Colonic mucosa (tissue), 4 donors: ENCODE results near the gene ASPRV1. TPM values are rescaled to one million over a fixed set of nuclear protein-coding genes. Genes with fewer than 3 reads are reported as not detected.

ENCODE experiments used
- DNase-seq: peaks from one replicate; pipeline ENCODE4 v3.0.0-alpha.2; 2020
- H3K27ac ChIP-seq: fragments of 200-600 bp; one replicate; pipeline ENCODE4 v1.8.0; 2021
- H3K27me3 ChIP-seq: fragments of 200-600 bp; one replicate; pipeline ENCODE4 v1.8.0; 2021
- H3K36me3 ChIP-seq: fragments of 200-600 bp; one replicate; pipeline ENCODE4 v1.8.0; 2021
- H3K4me1 ChIP-seq: fragments of 200-600 bp; one replicate; pipeline ENCODE4 v1.8.0; 2021; ENCODE audit warnings: mild to moderate bottlenecking
- H3K4me3 ChIP-seq: fragments of 200-600 bp; one replicate; pipeline ENCODE4 v1.8.0; 2021
- H3K9ac ChIP-seq, 2 donors: one replicate each; pipeline ENCODE4 v1.7.0; 2013; ENCODE audit warnings: control low read depth in 2 of 2, low read depth in 2 of 2, low read length in 2 of 2
- H3K9me3 ChIP-seq: fragments of 200-600 bp; one replicate; pipeline ENCODE4 v1.8.0; 2021
- intact Hi-C: fragments of 100-400 bp; cut with DNase I; formaldehyde crosslinking; loops from one replicate; pipeline ENCODE4 v1.14.1; 2022
- total RNA-seq, 2 donors: library from RNA; stranded (reverse); fragmentation: NEBNext Ultra II Directional in 1 of 2; extraction: Animal tissue kit (Norgen Biotek cat#: 25700) in 1 of 2; gene quantifications; one replicate each; pipeline ENCODE4 v1.2.1, GENCODE V29; 2021
- TF ChIP-seq, protein P1 (sequence below): fragments of 200-600 bp; IDR thresholded peaks from one replicate; pipeline ENCODE4 v1.8.0; 2022; ENCODE audit warnings: antibody characterized with exemption, mild to moderate bottlenecking
- donor health status: healthy.
- donor health status: DM: no; HTN: no; CAD: no.
- donor health status: DM: no; HTN: no; CAD: no.

ASPRV1 gene
- total RNA-seq, 2 donors from 2014 or later = 0.40 to 0.82 TPM

DNA sequence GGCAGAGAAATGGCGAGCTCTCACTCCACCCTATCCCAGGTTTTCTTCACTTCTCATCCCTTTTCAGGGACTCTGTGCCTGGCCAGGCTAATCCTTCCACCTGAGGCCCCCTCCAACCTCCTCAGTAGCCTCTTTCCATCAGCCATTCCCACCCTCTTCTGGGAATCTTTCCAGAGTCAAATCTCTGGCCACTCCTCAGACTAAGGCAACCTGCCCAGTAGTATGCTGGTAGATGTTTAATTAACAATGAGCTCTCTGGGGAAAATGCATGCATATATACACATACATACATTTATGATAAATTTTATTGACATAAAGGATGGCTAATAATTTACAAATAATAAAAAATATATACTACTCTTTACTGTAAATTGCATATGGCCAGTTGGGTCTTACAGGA, 11.4 kb upstream of the ASPRV1 start:
- Histone ChIP-seq H3K9me3 (no peaks in the 10 kb centered on the region), H3K4me3 (no peak overlapping the region), H3K27ac (no peak overlapping the region), H3K36me3 (no peaks in the 10 kb centered on the region), H3K9ac (no peak overlapping the region), H3K27me3 (no peaks in the 10 kb centered on the region), H3K4me1 (no peaks in the 10 kb centered on the region)
- TF ChIP-seq, protein P1, sequence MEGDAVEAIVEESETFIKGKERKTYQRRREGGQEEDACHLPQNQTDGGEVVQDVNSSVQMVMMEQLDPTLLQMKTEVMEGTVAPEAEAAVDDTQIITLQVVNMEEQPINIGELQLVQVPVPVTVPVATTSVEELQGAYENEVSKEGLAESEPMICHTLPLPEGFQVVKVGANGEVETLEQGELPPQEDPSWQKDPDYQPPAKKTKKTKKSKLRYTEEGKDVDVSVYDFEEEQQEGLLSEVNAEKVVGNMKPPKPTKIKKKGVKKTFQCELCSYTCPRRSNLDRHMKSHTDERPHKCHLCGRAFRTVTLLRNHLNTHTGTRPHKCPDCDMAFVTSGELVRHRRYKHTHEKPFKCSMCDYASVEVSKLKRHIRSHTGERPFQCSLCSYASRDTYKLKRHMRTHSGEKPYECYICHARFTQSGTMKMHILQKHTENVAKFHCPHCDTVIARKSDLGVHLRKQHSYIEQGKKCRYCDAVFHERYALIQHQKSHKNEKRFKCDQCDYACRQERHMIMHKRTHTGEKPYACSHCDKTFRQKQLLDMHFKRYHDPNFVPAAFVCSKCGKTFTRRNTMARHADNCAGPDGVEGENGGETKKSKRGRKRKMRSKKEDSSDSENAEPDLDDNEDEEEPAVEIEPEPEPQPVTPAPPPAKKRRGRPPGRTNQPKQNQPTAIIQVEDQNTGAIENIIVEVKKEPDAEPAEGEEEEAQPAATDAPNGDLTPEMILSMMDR = no peak
- no peak for DNase-seq
- intact Hi-C loops = no loop called here

DNA sequence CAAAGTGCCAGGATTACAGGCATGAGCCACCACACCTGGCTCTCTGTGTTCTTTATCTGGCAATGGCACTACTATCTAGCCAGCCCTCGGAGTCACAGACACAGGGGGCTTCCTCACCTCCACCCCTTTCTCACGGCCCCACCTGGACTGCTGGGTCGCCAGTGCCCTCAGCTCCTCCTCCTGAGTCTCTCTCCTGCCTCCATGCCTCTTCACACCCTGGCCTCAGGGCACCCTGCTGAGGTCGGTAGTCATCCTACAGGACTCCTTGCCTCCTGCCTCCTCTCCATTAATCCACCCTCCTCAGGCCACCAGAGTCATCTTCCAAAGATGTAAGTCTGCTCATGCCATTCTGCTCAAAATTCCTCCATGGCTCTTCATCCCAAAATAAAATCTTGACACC, 8.6 kb upstream of the ASPRV1 start:
- Histone ChIP-seq H3K9me3 (no peaks in the 10 kb centered on the region), H3K27me3 (no peaks in the 10 kb centered on the region), H3K9ac (no peak overlapping the region), H3K36me3 (no peaks in the 10 kb centered on the region), H3K4me1 (no peaks in the 10 kb centered on the region), H3K4me3 (no peak overlapping the region), H3K27ac (no peak overlapping the region)
- TF ChIP-seq, protein P1 = no peak
- intact Hi-C loops = no loop called here
- DNase-seq = no peak

- no peaks in the 10 kb centered on the region for H3K9me3 ChIP-seq
- TF ChIP-seq, protein P1 = no peak
Observed at GRCh38 chr2:69969126-69969983, 7.9 kb upstream of the ASPRV1 start.

GRCh38 chr2:69968609-69969008, 7.2 kb upstream of the ASPRV1 start:
- intact Hi-C loops = no loop called here
- Histone ChIP-seq H3K9me3 (no peaks in the 10 kb centered on the region), H3K4me3 (no peak overlapping the region), H3K36me3 (no peaks in the 10 kb centered on the region), H3K27ac (no peak overlapping the region), H3K4me1 (peaks cover 2% of the 10 kb centered on the region), H3K27me3 (no peaks in the 10 kb centered on the region), H3K9ac (no peak overlapping the region)
- TF ChIP-seq, protein P1 = no peak
- no peak for DNase-seq

More at GRCh38 chr2:69969126-69969983, 7.9 kb upstream of the ASPRV1 start:
- H3K27me3 ChIP-seq = no peaks in the 10 kb centered on the region
- H3K9ac ChIP-seq = no peak overlapping the region
- intact Hi-C loops = no loop called here
- no peak overlapping the region for H3K4me3 ChIP-seq
- no peak for DNase-seq
- no peak overlapping the region for H3K27ac ChIP-seq
- H3K4me1 ChIP-seq = peaks cover 2% of the 10 kb centered on the region
- H3K36me3 ChIP-seq = no peaks in the 10 kb centered on the region

DNA sequence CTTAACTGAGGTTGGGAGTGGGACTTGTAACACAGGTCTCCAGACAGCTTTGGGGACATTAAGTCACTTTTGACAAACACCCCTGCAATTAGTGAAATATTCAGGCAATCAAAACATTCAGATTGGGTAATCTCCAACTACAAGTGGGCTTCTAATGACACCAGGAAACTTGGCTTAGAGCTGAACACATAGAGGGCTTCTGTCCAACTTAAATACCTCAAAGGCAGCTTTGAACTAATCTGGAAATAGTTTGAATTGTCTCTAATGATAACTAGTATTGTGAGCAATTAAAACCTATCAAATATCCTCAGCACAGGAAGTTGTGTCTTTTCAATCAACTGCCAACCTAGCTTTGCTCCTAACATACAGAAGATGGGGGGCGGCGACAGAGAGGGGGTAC, 5.1 kb upstream of the ASPRV1 start:
- no peaks in the 10 kb centered on the region for H3K9me3 ChIP-seq
- H3K36me3 ChIP-seq = no peaks in the 10 kb centered on the region
- H3K4me3 ChIP-seq = no peak overlapping the region
- H3K27ac ChIP-seq = no peak overlapping the region
- TF ChIP-seq, protein P1 = no peak
- no peak for DNase-seq
- intact Hi-C loops = no loop called here
- H3K9ac ChIP-seq = no peak overlapping the region
- H3K27me3 ChIP-seq = no peaks in the 10 kb centered on the region
- peaks cover 2% of the 10 kb centered on the region for H3K4me1 ChIP-seq
